GM12878 (cell line): ENCODE data around the gene MATN1. TPM values are rescaled to one million over a fixed set of nuclear protein-coding genes. Genes with fewer than 3 reads are reported as not detected.

Experiments used
- ATAC-seq: fragments of 200-7000 bp; cut with Tn5 transposase; 3 replicates; pipeline ENCODE4 v1.9.1; 2020; ENCODE audit warnings: mild to moderate bottlenecking, moderate library complexity
- BruUV-seq: library from RNA; stranded (reverse); fragments of 400-500 nt; replicated peaks from 2 replicates; lab custom pipeline; 2021; lab: Mats Ljungman, UMichigan
- CTCF ChIA-PET: fragments of 300-600 bp; sonication (Branson Sonifier 250); formaldehyde crosslinking; extraction: SDS; loops from one replicate; lab custom pipeline; 2021; ENCODE audit warnings: inconsistent platforms; lab: Yijun Ruan, JAX
- POLR2A ChIA-PET: fragments of 350-600 bp; formaldehyde crosslinking; extraction: SDS; loops from one replicate; lab custom pipeline; 2021; ENCODE audit warnings: inconsistent platforms; lab: Charles Lee
- RAD21 ChIA-PET: fragments of 300-600 bp; sonication (Branson Sonifier 250); formaldehyde crosslinking; loops from one replicate; lab custom pipeline; 2023; ENCODE audit warnings: antibody characterized with exemption; ENCODE audit not compliant: unreplicated experiment; lab: Charles Lee
- SMC1A ChIA-PET: fragments of 300-600 bp; sonication (Branson Sonifier 250); formaldehyde crosslinking; loops from one replicate; lab custom pipeline; 2023; ENCODE audit not compliant: unreplicated experiment, uncharacterized antibody; lab: Charles Lee
- DNase-seq: peaks from one replicate; pipeline ENCODE4 v3.0.0-alpha.2; 2011; ENCODE audit warnings: low read depth, low spot score
- FAIRE-seq: peaks from 3 replicates; lab custom pipeline; 2011; peaks lifted over from hg19 to GRCh38; lab: Jason Lieb, UNC
- H2AFZ ChIP-seq: 2 replicates; pipeline ENCODE4 v1.6.0; 2011; ENCODE audit warnings: low read depth, low read length, control low read depth; ENCODE audit not compliant: control insufficient read depth
- H3K27ac ChIP-seq: 2 replicates; pipeline ENCODE4 v1.5.1; 2011; ENCODE audit warnings: control low read depth; ENCODE audit not compliant: control insufficient read depth, insufficient read depth
- H3K27me3 ChIP-seq, 2 experiments: replicated peaks in 1 of 2; 2 replicates each; pipeline versions ENCODE4 v1.6.0 to v1.6.1; 2011; ENCODE audit warnings: low read length in 1 of 2; ENCODE audit not compliant: control insufficient read depth in 2 of 2, insufficient read depth in 2 of 2
- H3K36me3 ChIP-seq, 2 experiments: 2 replicates each; pipeline ENCODE4 v1.5.1; 2011; ENCODE audit warnings: low read length in 1 of 2; ENCODE audit not compliant: control insufficient read depth in 2 of 2, insufficient read depth in 2 of 2
- H3K4me1 ChIP-seq: 2 replicates; pipeline ENCODE4 v1.6.1; 2011; ENCODE audit warnings: mild to moderate bottlenecking, low read length, moderate library complexity, mixed read lengths; ENCODE audit not compliant: control insufficient read depth, insufficient read depth
- H3K4me2 ChIP-seq: 2 replicates; pipeline ENCODE4 v1.6.0; 2011; ENCODE audit warnings: control low read depth; ENCODE audit not compliant: control insufficient read depth, insufficient read depth
- H3K4me3 ChIP-seq: fragments of 200-600 bp; sonication (generic); 2 replicates; pipeline ENCODE4 v1.5.1; 2016
- H3K79me2 ChIP-seq: 2 replicates; pipeline ENCODE4 v1.6.0; 2011; ENCODE audit warnings: low read length; ENCODE audit not compliant: control insufficient read depth, insufficient read depth
- H3K9ac ChIP-seq: 2 replicates; pipeline ENCODE4 v1.8.0; 2011; ENCODE audit warnings: low read length, control low read depth, mixed read lengths; ENCODE audit not compliant: control insufficient read depth, insufficient read depth
- H3K9me3 ChIP-seq: replicated peaks from 3 replicates; pipeline ENCODE4 v1.5.1; 2011; ENCODE audit warnings: mild to moderate bottlenecking, low read length; ENCODE audit not compliant: control insufficient read depth, insufficient read depth
- H4K20me1 ChIP-seq: 2 replicates; pipeline ENCODE4 v1.6.0; 2011; ENCODE audit not compliant: control insufficient read depth, insufficient read depth
- ATF7 ChIP-seq: fragments of 450-650 bp; IDR thresholded peaks from 2 replicates; pipeline ENCODE4 v1.6.1; 2016; ENCODE audit warnings: low read depth, mild to moderate bottlenecking
- BHLHE40 ChIP-seq, 2 experiments: fragments of 450-650 bp in 1 of 2; IDR thresholded peaks; 2 replicates each; pipeline ENCODE4 v1.6.1; 2011 to 2017; ENCODE audit warnings: low read depth in 2 of 2, borderline replicate concordance in 1 of 2, improper control_type of control experiment in 1 of 2, low read length in 1 of 2, mild to moderate bottlenecking in 1 of 2
- CBX3 ChIP-seq: fragments of 200-600 bp; sonication (generic); IDR thresholded peaks from 2 replicates; pipeline ENCODE4 v1.6.1; 2016; ENCODE audit warnings: low read depth, borderline replicate concordance
- CREM ChIP-seq: IDR thresholded peaks from 2 replicates; pipeline ENCODE4 v1.6.1; 2014; ENCODE audit warnings: antibody characterized with exemption, low read depth
- EZH2 ChIP-seq: IDR thresholded peaks from 2 replicates; pipeline ENCODE4 v1.6.1; 2012; ENCODE audit warnings: low read depth, mild to moderate bottlenecking, control low read depth, inconsistent platforms, low read length, borderline replicate concordance; ENCODE audit not compliant: control insufficient read depth
- HDAC6 ChIP-seq: fragments of 200-600 bp; sonication (generic); IDR thresholded peaks from one replicate; pipeline ENCODE4 v1.8.0; 2017; ENCODE audit warnings: antibody characterized with exemption; ENCODE audit not compliant: unreplicated experiment
- HDGF ChIP-seq: fragments of 450-650 bp; IDR thresholded peaks from 2 replicates; pipeline ENCODE4 v1.6.1; 2016; ENCODE audit warnings: antibody characterized with exemption
- MTA2 ChIP-seq: fragments of 450-650 bp; IDR thresholded peaks from 2 replicates; pipeline ENCODE4 v1.6.1; 2016; ENCODE audit warnings: low read depth, mild to moderate bottlenecking, moderate library complexity
- MXI1 ChIP-seq: fragments of 150-350 bp; IDR thresholded peaks from 2 replicates; pipeline ENCODE4 v1.6.1; 2011; ENCODE audit warnings: low read depth, mild to moderate bottlenecking, inconsistent platforms, low read length, improper control_type of control experiment
- NFYB ChIP-seq: IDR thresholded peaks from 2 replicates; pipeline ENCODE4 v1.6.1; 2011; ENCODE audit warnings: low read depth, mild to moderate bottlenecking, low read length, improper control_type of control experiment, moderate library complexity; ENCODE audit not compliant: insufficient read depth
- RELA ChIP-seq: fragments of 450-650 bp; IDR thresholded peaks from 2 replicates; pipeline ENCODE4 v1.8.0; 2014; ENCODE audit warnings: borderline replicate concordance; ENCODE audit not compliant: partially characterized antibody
- TAF1 ChIP-seq: IDR thresholded peaks from 2 replicates; pipeline ENCODE4 v1.6.1; 2011; ENCODE audit warnings: mild to moderate bottlenecking, low read depth, low read length, borderline replicate concordance
- TARDBP ChIP-seq: IDR thresholded peaks from 2 replicates; pipeline ENCODE4 v1.6.1; 2016; ENCODE audit warnings: borderline replicate concordance
- YY1 ChIP-seq: IDR thresholded peaks from 2 replicates; pipeline ENCODE4 v1.6.1; 2011; ENCODE audit warnings: low read depth, mild to moderate bottlenecking, low read length
- WGBS: methylation state at CpG from one replicate; pipeline ENCODE4 v1.1.6; 2016; ENCODE audit warnings: low lambda C conversion rate; ENCODE audit not compliant: insufficient replicate concordance, insufficient coverage; ENCODE audit errors: missing lambda C conversion rate; 5-methylcytosine and 5-hydroxymethylcytosine counted together
- in situ Hi-C: fragments of 300-500 bp; cut with MboI; formaldehyde crosslinking; loops from 9 replicates; pipeline ENCODE4 v1.14.3; 2018; ENCODE audit warnings: mixed read lengths
- intact Hi-C: fragments of 100-400 bp; cut with micrococcal nuclease; formaldehyde crosslinking; loops from one replicate; pipeline ENCODE4 v1.14.2; 2022; ENCODE audit not compliant: unreplicated experiment
- polyA plus RNA-seq, 11 experiments: library from polyadenylated mRNA; depleted of rRNA in 4 of 11; unstranded in 6 of 11; stranded (reverse) in 5 of 11; fragments of >200 nt; fragmentation: Nextera tagmentation in 4 of 11; fragmentation: Illumina TruSeq in 1 of 11; extraction: Ambion mirVana in 4 of 11; extraction: Trizol in 1 of 11; gene quantifications; 1 replicate in 1 of 11; 2 replicates in 10 of 11; pipeline versions ENCODE4 v1.2.1 to v1.2.3, GENCODE V29; 2011 to 2016; ENCODE audit warnings: inconsistent platforms in 2 of 11, missing spikeins in 2 of 11, low read depth in 1 of 11
- total RNA-seq, 4 experiments: library from RNA; depleted of rRNA in 3 of 4; stranded (reverse); fragments of >200 nt in 3 of 4; fragmentation: Illumina TruSeq in 1 of 4; extraction: Trizol in 1 of 4; gene quantifications; 2 replicates each; pipeline versions ENCODE4 v1.2.1 to v1.2.3, GENCODE V29; 2013 to 2021
- TF ChIP-seq, protein P1 (sequence below): fragments of 450-650 bp; IDR thresholded peaks from 2 replicates; pipeline ENCODE4 v1.6.1; 2014; ENCODE audit warnings: mild to moderate bottlenecking
- TF ChIP-seq, protein P2 (sequence below): IDR thresholded peaks from 2 replicates; pipeline ENCODE4 v1.6.1; 2012; ENCODE audit warnings: low read length, inconsistent platforms
- TF ChIP-seq, protein P3 (sequence below): fragments of 450-650 bp; IDR thresholded peaks from 2 replicates; pipeline ENCODE4 v1.6.1; 2017; ENCODE audit warnings: antibody characterized with exemption, mild to moderate bottlenecking, moderate library complexity

The MATN1 gene
- total and polyA plus RNA-seq, 10 of the 15 experiments (the other 5 are each of a cell fraction or from before 2014, with no cell fraction given), result 0.04 to 0.50 (median 0.10) TPM; not detected in 1

- ATAC-seq (no peak), DNase-seq (no peak), FAIRE-seq (no peak)
- RAD21 ChIA-PET, result no interaction called here
- Histone ChIP-seq H3K4me1 (no peaks in the 10 kb centered on the region), H3K4me3 (no peak overlapping the region), H3K27me3 (peaks cover 0 to 3% of the 10 kb centered on the region in 2 experiments; a peak in 2 of 4 replicates), H2AFZ (no peak overlapping the region), H3K9me3 (no peaks in the 10 kb centered on the region), H3K27ac (no peak overlapping the region), H4K20me1 (no peaks in the 10 kb centered on the region), H3K4me2 (no peak overlapping the region), H3K79me2 (no peaks in the 10 kb centered on the region), H3K36me3 (no peaks in the 10 kb centered on the region), H3K9ac (no peak overlapping the region)
- CTCF ChIA-PET, result no interaction called here
- TF ChIP-seq MXI1 (no peak), MTA2 (no peak), CBX3 (no peak), YY1 (no peak), NFYB (no peak), TAF1 (no peak), HDGF (no peak), TARDBP (no peak), HDAC6 (no peak), RELA (no peak), BHLHE40 (IDR thresholded peaks at IDR 0.05; ENCODE audit: borderline replicate concordance in 1 of 2, low read depth in 2 of 2, low read length in 1 of 2) (no peak), EZH2 (no peak), CREM (no peak), ATF7 (no peak)
- TF ChIP-seq, protein P1, sequence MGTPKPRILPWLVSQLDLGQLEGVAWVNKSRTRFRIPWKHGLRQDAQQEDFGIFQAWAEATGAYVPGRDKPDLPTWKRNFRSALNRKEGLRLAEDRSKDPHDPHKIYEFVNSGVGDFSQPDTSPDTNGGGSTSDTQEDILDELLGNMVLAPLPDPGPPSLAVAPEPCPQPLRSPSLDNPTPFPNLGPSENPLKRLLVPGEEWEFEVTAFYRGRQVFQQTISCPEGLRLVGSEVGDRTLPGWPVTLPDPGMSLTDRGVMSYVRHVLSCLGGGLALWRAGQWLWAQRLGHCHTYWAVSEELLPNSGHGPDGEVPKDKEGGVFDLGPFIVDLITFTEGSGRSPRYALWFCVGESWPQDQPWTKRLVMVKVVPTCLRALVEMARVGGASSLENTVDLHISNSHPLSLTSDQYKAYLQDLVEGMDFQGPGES, result no peak
- TF ChIP-seq, protein P2, sequence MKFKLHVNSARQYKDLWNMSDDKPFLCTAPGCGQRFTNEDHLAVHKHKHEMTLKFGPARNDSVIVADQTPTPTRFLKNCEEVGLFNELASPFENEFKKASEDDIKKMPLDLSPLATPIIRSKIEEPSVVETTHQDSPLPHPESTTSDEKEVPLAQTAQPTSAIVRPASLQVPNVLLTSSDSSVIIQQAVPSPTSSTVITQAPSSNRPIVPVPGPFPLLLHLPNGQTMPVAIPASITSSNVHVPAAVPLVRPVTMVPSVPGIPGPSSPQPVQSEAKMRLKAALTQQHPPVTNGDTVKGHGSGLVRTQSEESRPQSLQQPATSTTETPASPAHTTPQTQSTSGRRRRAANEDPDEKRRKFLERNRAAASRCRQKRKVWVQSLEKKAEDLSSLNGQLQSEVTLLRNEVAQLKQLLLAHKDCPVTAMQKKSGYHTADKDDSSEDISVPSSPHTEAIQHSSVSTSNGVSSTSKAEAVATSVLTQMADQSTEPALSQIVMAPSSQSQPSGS, result no peak
- TF ChIP-seq, protein P3, sequence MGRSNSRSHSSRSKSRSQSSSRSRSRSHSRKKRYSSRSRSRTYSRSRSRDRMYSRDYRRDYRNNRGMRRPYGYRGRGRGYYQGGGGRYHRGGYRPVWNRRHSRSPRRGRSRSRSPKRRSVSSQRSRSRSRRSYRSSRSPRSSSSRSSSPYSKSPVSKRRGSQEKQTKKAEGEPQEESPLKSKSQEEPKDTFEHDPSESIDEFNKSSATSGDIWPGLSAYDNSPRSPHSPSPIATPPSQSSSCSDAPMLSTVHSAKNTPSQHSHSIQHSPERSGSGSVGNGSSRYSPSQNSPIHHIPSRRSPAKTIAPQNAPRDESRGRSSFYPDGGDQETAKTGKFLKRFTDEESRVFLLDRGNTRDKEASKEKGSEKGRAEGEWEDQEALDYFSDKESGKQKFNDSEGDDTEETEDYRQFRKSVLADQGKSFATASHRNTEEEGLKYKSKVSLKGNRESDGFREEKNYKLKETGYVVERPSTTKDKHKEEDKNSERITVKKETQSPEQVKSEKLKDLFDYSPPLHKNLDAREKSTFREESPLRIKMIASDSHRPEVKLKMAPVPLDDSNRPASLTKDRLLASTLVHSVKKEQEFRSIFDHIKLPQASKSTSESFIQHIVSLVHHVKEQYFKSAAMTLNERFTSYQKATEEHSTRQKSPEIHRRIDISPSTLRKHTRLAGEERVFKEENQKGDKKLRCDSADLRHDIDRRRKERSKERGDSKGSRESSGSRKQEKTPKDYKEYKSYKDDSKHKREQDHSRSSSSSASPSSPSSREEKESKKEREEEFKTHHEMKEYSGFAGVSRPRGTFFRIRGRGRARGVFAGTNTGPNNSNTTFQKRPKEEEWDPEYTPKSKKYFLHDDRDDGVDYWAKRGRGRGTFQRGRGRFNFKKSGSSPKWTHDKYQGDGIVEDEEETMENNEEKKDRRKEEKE, result no peak
- in situ Hi-C loops (no loop called here), intact Hi-C loops (no loop called here)
- SMC1A ChIA-PET, result no interaction called here
- POLR2A ChIA-PET, result no interaction called here
- BruUV-seq, result no TSS peak
- WGBS, result 0% methylated on average over 4 of the region's 4 CpGs
Observed at GRCh38 chr1:30704271-30704670, 19.1 kb downstream of the MATN1 start.
